Mesenchymal stem cell (in vitro differentiated cells and primary cell): Measurements from ENCODE around the gene RPUSD2.

ENCODE experiments used
- DNase-seq: peaks from one replicate; pipeline ENCODE4 v3.0.0-alpha.2; 2013
- H2AFZ ChIP-seq: one replicate; pipeline ENCODE4 v1.6.1; 2013; ENCODE audit warnings: low read depth, mild to moderate bottlenecking, control low read depth, inconsistent platforms, low read length, moderate library complexity
- H2AK5ac ChIP-seq: 2 replicates; pipeline ENCODE4 v1.6.1; 2013; ENCODE audit warnings: low read length, moderate library complexity, mild to moderate bottlenecking, inconsistent platforms; ENCODE audit not compliant: severe bottlenecking
- H2BK120ac ChIP-seq: one replicate; pipeline ENCODE4 v1.6.1; 2013; ENCODE audit warnings: low read depth, mild to moderate bottlenecking, inconsistent platforms, low read length, moderate library complexity
- H2BK12ac ChIP-seq, 2 experiments: one replicate each; pipeline ENCODE4 v1.6.1; 2013; ENCODE audit warnings: inconsistent platforms in 2 of 2, low read length in 2 of 2, mild to moderate bottlenecking in 2 of 2, moderate library complexity in 2 of 2, control low read depth in 1 of 2
- H2BK15ac ChIP-seq: one replicate; pipeline ENCODE4 v1.6.1; 2013; ENCODE audit warnings: mild to moderate bottlenecking, low read depth, inconsistent platforms; ENCODE audit not compliant: poor library complexity, severe bottlenecking
- H2BK5ac ChIP-seq: 2 replicates; pipeline ENCODE4 v1.6.1; 2013; ENCODE audit warnings: low read depth, mild to moderate bottlenecking, low read length, control low read depth, inconsistent platforms; ENCODE audit not compliant: poor library complexity, severe bottlenecking
- H3K14ac ChIP-seq, 2 experiments: one replicate each; pipeline ENCODE4 v1.6.1; 2013; ENCODE audit warnings: inconsistent platforms in 2 of 2, low read length in 2 of 2, control low read depth in 1 of 2, mild to moderate bottlenecking in 1 of 2, moderate library complexity in 1 of 2
- H3K18ac ChIP-seq, 2 experiments: one replicate each; pipeline ENCODE4 v1.6.1; 2013; ENCODE audit warnings: inconsistent platforms in 2 of 2, low read length in 2 of 2, control low read depth in 1 of 2, low read depth in 1 of 2, mild to moderate bottlenecking in 1 of 2
- H3K23ac ChIP-seq, 2 experiments: one replicate each; pipeline ENCODE4 v1.6.1; 2013; ENCODE audit warnings: inconsistent platforms in 2 of 2, low read length in 2 of 2, mild to moderate bottlenecking in 2 of 2, moderate library complexity in 2 of 2, control low read depth in 1 of 2
- H3K27ac ChIP-seq: 2 replicates; pipeline ENCODE4 v1.5.1; 2013; ENCODE audit warnings: mild to moderate bottlenecking, moderate library complexity, low read length, control low read depth, inconsistent platforms; ENCODE audit not compliant: poor library complexity, severe bottlenecking
- H3K27me3 ChIP-seq, 2 experiments: 2 replicates each; pipeline versions ENCODE4 v1.6.1 to v1.7.0; 2013; ENCODE audit warnings: low read length in 2 of 2, mild to moderate bottlenecking in 2 of 2, moderate library complexity in 2 of 2, control low read depth in 1 of 2, inconsistent platforms in 1 of 2; ENCODE audit not compliant: control insufficient read depth in 1 of 2, insufficient read depth in 1 of 2
- H3K36me3 ChIP-seq, 2 experiments: 2 replicates each; pipeline versions ENCODE4 v1.6.1 to v1.7.0; 2013; ENCODE audit warnings: low read length in 2 of 2, control low read depth in 1 of 2, inconsistent platforms in 1 of 2, low read depth in 1 of 2, mild to moderate bottlenecking in 1 of 2; ENCODE audit not compliant: insufficient read depth in 2 of 2, control insufficient read depth in 1 of 2
- H3K4ac ChIP-seq, 2 experiments: one replicate each; pipeline ENCODE4 v1.6.1; 2013; ENCODE audit warnings: inconsistent platforms in 2 of 2, low read length in 2 of 2, mild to moderate bottlenecking in 2 of 2, moderate library complexity in 2 of 2, control low read depth in 1 of 2, low read depth in 1 of 2
- H3K4me1 ChIP-seq: 2 replicates; pipeline ENCODE4 v1.6.1; 2013; ENCODE audit warnings: low read depth, low read length, control low read depth; ENCODE audit not compliant: control insufficient read depth, insufficient read depth
- H3K4me2 ChIP-seq: 2 replicates; pipeline ENCODE4 v1.6.1; 2013; ENCODE audit warnings: low read length, mild to moderate bottlenecking, inconsistent platforms; ENCODE audit not compliant: poor library complexity, severe bottlenecking
- H3K4me3 ChIP-seq, 2 experiments: 2 replicates each; pipeline versions ENCODE4 v1.5.1 to v1.7.0; 2013; ENCODE audit warnings: low read length in 2 of 2, mild to moderate bottlenecking in 2 of 2, control low read depth in 1 of 2, low read depth in 1 of 2; ENCODE audit not compliant: insufficient read depth in 1 of 2
- H3K79me1 ChIP-seq: replicated peaks from 2 replicates; pipeline ENCODE4 v1.6.1; 2013; ENCODE audit warnings: mild to moderate bottlenecking, control low read depth, low read length, inconsistent platforms; ENCODE audit not compliant: poor library complexity, severe bottlenecking
- H3K9ac ChIP-seq: 2 replicates; pipeline ENCODE4 v1.7.0; 2013; ENCODE audit warnings: mild to moderate bottlenecking, low read length, moderate library complexity
- H3K9me3 ChIP-seq: 2 replicates; pipeline ENCODE4 v1.7.0; 2013; ENCODE audit warnings: mild to moderate bottlenecking, low read length; ENCODE audit not compliant: control insufficient read depth
- H4K8ac ChIP-seq: one replicate; pipeline ENCODE4 v1.6.1; 2013; ENCODE audit warnings: inconsistent platforms, mild to moderate bottlenecking, low read length, moderate library complexity
- H4K91ac ChIP-seq: one replicate; pipeline ENCODE4 v1.6.1; 2013; ENCODE audit warnings: mild to moderate bottlenecking, low read length, inconsistent platforms
- WGBS: methylation state at CpG from one replicate; pipeline ENCODE4 v1.1.7; 2013; ENCODE audit warnings: mixed read lengths; 5-methylcytosine and 5-hydroxymethylcytosine counted together

Gene RPUSD2

DNA sequence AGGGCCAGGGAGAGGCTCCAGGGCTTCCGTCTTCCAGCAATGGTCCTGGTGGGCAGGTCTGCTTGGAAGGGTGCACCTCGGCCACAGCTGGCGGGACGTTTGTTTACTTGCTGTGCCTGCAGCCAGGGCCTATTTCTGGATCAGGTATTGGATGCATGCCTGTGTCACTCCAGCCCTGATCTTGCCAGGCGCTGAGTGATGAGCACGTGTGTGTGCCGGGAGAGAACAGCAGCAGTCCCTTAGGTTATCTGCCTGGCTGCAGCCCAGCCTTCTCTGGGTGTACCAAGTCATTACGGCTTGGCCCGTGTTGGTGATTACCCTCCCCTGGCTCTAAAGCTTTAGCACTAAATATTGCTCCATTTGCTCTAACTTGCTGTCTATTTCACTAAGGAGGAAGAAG lies 19.2 kb upstream of the RPUSD2 start:
- Histone ChIP-seq H2BK15ac (no peak overlapping the region), H3K36me3 (peaks cover 28 to 49% of the 10 kb centered on the region in 2 experiments), H3K9ac (no peak overlapping the region), H4K8ac (no peak overlapping the region), H3K4me3 (no peak overlapping the region), H3K4me1 (no peaks in the 10 kb centered on the region), H4K91ac (no peak overlapping the region), H3K23ac (no peak overlapping the region), H2BK5ac (no peak overlapping the region), H2BK12ac (no peak overlapping the region), H3K27ac (no peak overlapping the region), H3K4me2 (no peak overlapping the region), H2AK5ac (no peak overlapping the region), H3K79me1 (peaks cover 2% of the 10 kb centered on the region), H3K9me3 (no peaks in the 10 kb centered on the region), H3K27me3 (no peaks in the 10 kb centered on the region), H3K4ac (no peak overlapping the region), H2BK120ac (no peak overlapping the region), H2AFZ (no peak overlapping the region), H3K18ac (no peak overlapping the region), H3K14ac (no peak overlapping the region)
- no peak for DNase-seq
- 71% methylated on average over 7 of the region's 9 CpGs for WGBS

DNA sequence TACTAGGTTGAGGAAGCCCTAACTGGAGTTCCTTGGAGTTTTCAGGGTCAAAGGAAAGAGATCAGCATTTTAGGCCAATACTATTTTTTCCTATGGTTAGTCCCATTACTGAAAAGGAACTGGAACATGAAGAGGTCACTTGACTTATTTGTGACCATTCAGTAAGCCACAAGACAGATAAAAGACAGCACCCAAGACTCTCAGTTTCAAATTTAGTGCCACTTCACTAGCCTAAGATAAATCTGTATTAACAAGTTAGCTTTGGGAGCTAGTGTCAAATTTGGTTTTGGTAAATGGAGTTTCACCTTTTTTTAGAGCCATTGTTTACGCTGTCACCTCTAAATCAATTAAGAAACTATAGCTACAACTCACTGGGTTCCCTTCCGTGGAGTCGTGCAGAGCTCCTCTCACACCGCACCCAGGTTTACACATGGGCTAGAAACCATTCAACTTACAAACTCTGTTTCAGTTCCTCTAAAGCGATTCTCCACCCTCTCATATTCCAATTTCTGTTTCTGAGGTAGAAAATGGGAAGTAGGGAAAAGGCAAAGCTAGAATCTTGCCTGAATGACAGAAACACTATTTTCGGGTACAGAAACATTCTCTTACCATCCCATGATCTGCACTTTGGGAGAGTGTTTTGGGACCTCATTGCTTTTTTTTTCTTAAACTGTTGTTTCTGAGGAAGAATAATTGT lies 18.6 kb upstream of the RPUSD2 start:
- Histone ChIP-seq H2AFZ (no peak overlapping the region), H3K36me3 (peaks cover 28 to 54% of the 10 kb centered on the region in 2 experiments), H3K18ac (no peak overlapping the region), H3K4me1 (no peaks in the 10 kb centered on the region), H3K9ac (no peak overlapping the region), H2BK12ac (no peak overlapping the region), H2BK5ac (no peak overlapping the region), H3K79me1 (peaks cover 2% of the 10 kb centered on the region), H3K27ac (no peak overlapping the region), H2BK120ac (no peak overlapping the region), H3K23ac (no peak overlapping the region), H3K27me3 (no peaks in the 10 kb centered on the region), H2AK5ac (no peak overlapping the region), H3K9me3 (no peaks in the 10 kb centered on the region), H3K4me2 (no peak overlapping the region), H4K91ac (no peak overlapping the region), H3K14ac (no peak overlapping the region), H2BK15ac (no peak overlapping the region), H3K4me3 (no peak overlapping the region), H3K4ac (no peak overlapping the region), H4K8ac (no peak overlapping the region)
- DNase-seq: no peak
- WGBS: 100% methylated on average over 3 of the region's 6 CpGs

DNA sequence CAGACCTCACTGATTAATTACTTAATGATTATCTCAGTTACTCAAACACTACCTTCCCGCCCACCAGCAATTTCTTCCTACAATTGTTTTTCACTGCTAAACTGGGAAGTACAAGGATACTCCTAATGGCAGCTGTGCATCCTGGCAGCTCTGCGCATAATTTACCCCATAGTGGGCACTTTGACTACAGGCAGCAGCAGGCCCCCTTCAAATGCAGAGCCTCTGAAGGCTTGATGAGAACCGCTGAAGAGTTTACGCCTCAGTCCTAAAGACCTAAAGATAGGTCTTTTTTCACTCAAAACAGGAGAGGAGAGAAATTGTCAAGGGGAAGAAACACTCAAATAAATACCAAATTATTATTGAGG lies 15.0 kb upstream of the RPUSD2 start:
- no peak for DNase-seq
- Histone ChIP-seq H2AFZ (no peak overlapping the region), H2BK15ac (no peak overlapping the region), H3K9me3 (no peaks in the 10 kb centered on the region), H3K27me3 (no peaks in the 10 kb centered on the region), H3K79me1 (peaks cover 5% of the 10 kb centered on the region), H2BK5ac (no peak overlapping the region), H3K36me3 (peaks cover 27 to 50% of the 10 kb centered on the region in 2 experiments), H3K4me1 (no peaks in the 10 kb centered on the region), H3K23ac (no peak overlapping the region), H2BK12ac (no peak overlapping the region), H4K91ac (no peak overlapping the region), H3K9ac (no peak overlapping the region), H3K4me3 (no peak overlapping the region), H3K18ac (no peak overlapping the region), H2AK5ac (no peak overlapping the region), H3K4me2 (no peak overlapping the region), H2BK120ac (no peak overlapping the region), H3K14ac (no peak overlapping the region), H4K8ac (no peak overlapping the region), H3K4ac (no peak overlapping the region), H3K27ac (no peak overlapping the region)
- 67% methylated on average over 4 of the region's 4 CpGs for WGBS

DNA sequence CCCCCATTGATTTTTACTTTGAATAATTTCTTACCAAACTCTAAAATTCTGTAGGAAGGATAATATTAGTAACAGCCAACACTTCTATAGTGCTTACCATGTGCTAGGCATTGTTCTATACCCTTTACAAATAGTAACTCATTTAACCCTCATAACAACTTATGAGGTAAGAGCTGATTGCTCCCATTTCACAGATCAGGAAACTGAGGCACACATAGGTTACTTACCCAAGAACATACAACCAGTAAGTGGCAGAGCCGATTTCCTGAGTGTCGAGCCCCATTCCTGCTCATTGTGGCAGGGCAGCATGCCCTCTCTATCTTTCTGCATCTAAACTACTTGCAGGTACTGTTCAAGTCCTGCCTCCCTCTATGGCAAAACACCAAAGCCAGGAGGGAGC lies 13.2 kb upstream of the RPUSD2 start:
- H3K79me1 ChIP-seq: peaks cover 8% of the 10 kb centered on the region
- H4K91ac ChIP-seq: no peak overlapping the region
- no peak overlapping the region for H3K23ac ChIP-seq
- H3K4me2 ChIP-seq: no peak overlapping the region
- no peak overlapping the region for H3K14ac ChIP-seq
- H3K18ac ChIP-seq: no peak overlapping the region
- peaks cover 22 to 36% of the 10 kb centered on the region in 2 experiments for H3K36me3 ChIP-seq
- no peak overlapping the region for H3K27ac ChIP-seq
- H2BK5ac ChIP-seq: no peak overlapping the region
- no peak overlapping the region for H3K4ac ChIP-seq
- H2BK15ac ChIP-seq: no peak overlapping the region
- no peaks in the 10 kb centered on the region for H3K27me3 ChIP-seq
- H4K8ac ChIP-seq: no peak overlapping the region
- H2BK120ac ChIP-seq: no peak overlapping the region
- no peaks in the 10 kb centered on the region for H3K4me1 ChIP-seq
- no peak overlapping the region for H3K4me3 ChIP-seq
- no peaks in the 10 kb centered on the region for H3K9me3 ChIP-seq
- H2AK5ac ChIP-seq: no peak overlapping the region
- H2AFZ ChIP-seq: no peak overlapping the region
- 97% methylated on average over 2 of the region's 2 CpGs for WGBS
- DNase-seq: no peak
- H3K9ac ChIP-seq: no peak overlapping the region
- H2BK12ac ChIP-seq: no peak overlapping the region
